ENCODE measurements around the gene KRTAP5-5. TPM values are rescaled to one million over a fixed set of nuclear protein-coding genes. Genes with fewer than 3 reads are reported as not detected.

Gene KRTAP5-5
- total and polyA plus RNA-seq, 2 of the 13 experiments (the other 11 are each of a cell fraction or from before 2014, with no cell fraction given): not detected

- no peaks in the 10 kb centered on the region for H3K9me3 ChIP-seq (ENCODE audit: low read length)
- in situ Hi-C loops (cut with HindIII; ENCODE audit: extremely low pct_ligation_motif_present, low pct_unique_long_range_greater_than_20kb): no loop called here
- H3K79me2 ChIP-seq (ENCODE audit: insufficient read depth, low read length): no peaks in the 10 kb centered on the region
- no TSS peak for BruUV-seq (replicated peaks)
- no peak overlapping the region for H3K27ac ChIP-seq (ENCODE audit: extremely low read length, insufficient read depth, low read length)
- no peak overlapping the region for H2AFZ ChIP-seq (ENCODE audit: low read length)
- no peaks in the 10 kb centered on the region for H4K20me1 ChIP-seq (ENCODE audit: insufficient read depth, low read length)
- ChIA-PET CTCF (ENCODE audit: low intra/inter-chr PET ratio, low total read pairs) (no interaction called here), POLR2A (no interaction called here)
- no peak overlapping the region for H3K4me3 ChIP-seq (replicated peaks in 1 of 3; ENCODE audit: insufficient read depth in 1 of 3, low read depth in 2 of 3, low read length in 3 of 3)
- FAIRE-seq (no peak), DNase-seq (ENCODE audit: low spot score) (no peak), ATAC-seq (no peak)
- no peaks in the 10 kb centered on the region for H3K4me1 ChIP-seq (ENCODE audit: insufficient read depth, low read length)
- no peak for TF ChIP-seq GATA4 (IDR thresholded peaks at IDR 0.05; ENCODE audit: borderline replicate concordance, low read depth)
- TF ChIP-seq HES4 (CRISPR knock-in tag; IDR thresholded peaks at IDR 0.05; ENCODE audit: borderline replicate concordance): no peak
- TF ChIP-seq RBAK (CRISPR knock-in tag; IDR thresholded peaks at IDR 0.05): no peak
- no peak for TF ChIP-seq ZNF782 (CRISPR knock-in tag; IDR thresholded peaks at IDR 0.05; ENCODE audit: borderline replicate concordance)
- no peak for TF ChIP-seq BORCS8-MEF2B (CRISPR knock-in tag; IDR thresholded peaks at IDR 0.05)
- TF ChIP-seq KAT2B (IDR thresholded peaks at IDR 0.05; ENCODE audit: borderline replicate concordance, low read depth, low read length): no peak
- no peak for TF ChIP-seq ZBTB44 (CRISPR knock-in tag; IDR thresholded peaks at IDR 0.05)
- TF ChIP-seq NR2F2 (IDR thresholded peaks at IDR 0.05; ENCODE audit: borderline replicate concordance, low read depth): no peak
- H3K9ac ChIP-seq (ENCODE audit: insufficient read depth, low read depth, low read length): no peak overlapping the region
- 6% methylated on average over 4 of the region's 10 CpGs for WGBS (ENCODE audit: low lambda C conversion rate)
- H3K4me2 ChIP-seq (ENCODE audit: low read depth, low read length): no peak overlapping the region
- intact Hi-C loops (cut with micrococcal nuclease; ENCODE audit: unreplicated experiment): no loop called here
- H3K36me3 ChIP-seq (replicated peaks in 1 of 2; ENCODE audit: control insufficient read depth in 1 of 2, insufficient read depth in 2 of 2, low read length in 2 of 2): no peaks in the 10 kb centered on the region
- peaks cover 7 to 51% of the 10 kb centered on the region in 2 experiments for H3K27me3 ChIP-seq (ENCODE audit: control insufficient read depth in 1 of 2, insufficient read depth in 2 of 2, low read length in 2 of 2)
Measured at GRCh38 chr11:1633864-1634263, 4.3 kb downstream of the KRTAP5-5 start.
